DMS79 (cell line): Measurements from ENCODE around the gene SUZ12.
A peak's percentile ranks its signal among the peaks of the same experiment; 100 is the strongest.
"Not testable (repeated sequence)": the region's sequence is repeated elsewhere in the genome, so short reads cannot be mapped to it uniquely, and the experiment has no call there.

Source experiments
- DNase-seq: peaks from one replicate; lab custom pipeline; 2025; lab: John Stamatoyannopoulos, UW

SUZ12 gene

DNA sequence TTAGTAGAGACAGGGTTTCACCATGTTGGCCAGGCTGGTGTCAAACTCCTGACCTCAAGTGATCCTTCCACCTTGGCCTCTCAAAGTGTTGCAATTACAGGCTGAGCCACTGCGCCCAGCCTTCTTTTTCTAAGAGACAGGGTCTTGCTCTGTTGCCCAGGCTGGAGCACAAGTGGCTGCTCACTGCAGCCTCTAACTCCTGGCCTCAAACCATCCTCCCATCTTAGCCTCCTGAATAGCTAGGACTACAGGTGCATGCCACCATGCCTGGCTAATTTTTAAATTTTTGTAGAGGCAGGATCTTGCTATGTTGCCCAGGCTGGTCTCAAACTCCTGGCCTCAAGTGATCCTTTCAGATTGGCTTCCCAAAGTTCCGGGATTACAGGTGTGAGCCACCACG, 15.1 kb downstream of the SUZ12 start:
- not testable (repeated sequence) for DNase-seq

GRCh38 chr17:31964131-31964530, 27.3 kb downstream of the SUZ12 start:
- not testable (repeated sequence) for DNase-seq

GRCh38 chr17:31967648-31968047, 30.8 kb downstream of the SUZ12 start:
- no peak for DNase-seq

DNA sequence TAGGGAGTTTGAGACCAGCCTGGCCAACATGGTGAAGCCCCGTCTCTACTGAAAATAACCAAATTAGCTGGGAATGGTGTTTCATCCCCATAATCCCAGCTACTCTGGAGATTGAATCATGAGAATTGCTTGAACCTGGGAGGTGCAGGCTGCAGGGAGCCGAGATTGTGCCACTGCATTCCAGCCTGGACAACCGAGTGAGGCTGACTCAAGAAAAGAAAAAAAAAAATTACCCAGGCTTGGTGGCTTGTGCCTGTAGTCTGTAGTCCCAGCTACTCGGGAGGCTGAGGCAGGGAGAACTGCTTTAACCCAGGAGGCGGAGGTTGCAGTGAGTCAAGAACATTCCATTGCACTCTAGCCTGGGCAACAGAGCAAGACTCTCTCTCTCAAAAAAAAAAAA, 33.6 kb downstream of the SUZ12 start:
- DNase-seq, result not testable (repeated sequence)

GRCh38 chr17:31974269-31975071, 37.7 kb downstream of the SUZ12 start:
- not testable (repeated sequence) for DNase-seq

GRCh38 chr17:31975391-31975790, 38.6 kb downstream of the SUZ12 start:
- not testable (repeated sequence) for DNase-seq

GRCh38 chr17:31991821-31992220, 55.0 kb downstream of the SUZ12 start:
- DNase-seq, result not testable (repeated sequence)

GRCh38 chr17:31997005-31997404, 60.2 kb downstream of the SUZ12 start:
- no peak for DNase-seq

GRCh38 chr17:32006957-32007462, 70.2 kb downstream of the SUZ12 start, which contains the start of gene LRRC37B:
Gene LRRC37B (plus strand): TSS chr17:32007383. CDS start chr17:32021393, 14,010 bp downstream.
- peak; percentile 61 for DNase-seq

DNA sequence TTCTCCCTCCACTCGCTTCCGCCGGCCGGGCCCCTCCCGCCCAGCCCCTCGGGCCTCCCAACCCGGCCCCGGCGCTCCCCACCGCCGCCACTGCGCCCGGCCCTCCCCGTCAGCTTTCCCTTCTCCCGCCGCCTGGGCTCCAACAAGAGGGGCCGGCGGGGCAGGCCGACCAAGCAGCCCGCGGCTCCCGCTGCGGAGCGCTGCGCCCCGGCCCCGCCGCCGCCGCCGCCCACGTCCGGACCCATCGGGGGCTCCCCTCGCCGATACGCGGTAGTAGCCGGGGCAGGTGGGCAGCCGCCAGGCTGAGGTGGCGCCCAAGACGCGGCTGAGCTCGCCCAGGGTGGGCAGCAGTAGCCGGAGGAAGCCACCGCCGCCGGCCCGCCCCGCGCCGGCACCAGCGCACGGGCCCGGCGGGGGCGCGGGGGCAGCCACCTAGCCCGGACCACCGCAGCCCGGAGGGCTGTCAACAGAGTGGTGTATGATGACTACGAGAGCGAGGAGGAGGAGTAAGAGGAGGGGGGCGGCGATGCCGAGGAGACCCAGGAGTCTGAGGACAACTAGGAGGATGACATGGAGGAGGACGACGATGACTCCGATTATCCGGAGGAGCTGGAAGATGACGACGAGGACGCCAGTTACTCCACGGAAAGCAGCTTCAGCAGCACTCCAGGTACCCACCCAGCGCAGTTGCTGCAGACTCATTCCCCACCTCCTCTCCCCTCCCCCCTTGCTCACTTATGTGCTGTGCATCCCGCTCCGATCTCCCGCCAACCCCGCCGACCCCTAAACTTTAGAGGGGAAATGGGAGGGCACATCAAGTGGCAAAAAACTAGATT, 70.9 kb downstream of the SUZ12 start:
- no peak for DNase-seq

DNA sequence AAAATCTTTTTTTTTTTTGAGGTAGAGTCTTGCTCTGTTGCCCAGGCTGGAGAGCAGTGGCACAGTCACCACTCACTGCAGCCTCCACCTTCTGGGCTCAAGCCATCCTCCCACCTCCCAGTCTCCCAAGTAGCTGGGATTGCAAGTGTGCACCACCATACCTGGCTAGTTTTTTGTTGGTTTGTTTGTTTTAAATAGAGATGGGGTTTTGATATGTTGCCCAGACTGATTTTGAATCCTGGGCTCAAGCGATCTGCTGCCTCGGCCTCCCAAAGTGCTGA, 72.4 kb downstream of the SUZ12 start:
- DNase-seq, result no peak

DNA sequence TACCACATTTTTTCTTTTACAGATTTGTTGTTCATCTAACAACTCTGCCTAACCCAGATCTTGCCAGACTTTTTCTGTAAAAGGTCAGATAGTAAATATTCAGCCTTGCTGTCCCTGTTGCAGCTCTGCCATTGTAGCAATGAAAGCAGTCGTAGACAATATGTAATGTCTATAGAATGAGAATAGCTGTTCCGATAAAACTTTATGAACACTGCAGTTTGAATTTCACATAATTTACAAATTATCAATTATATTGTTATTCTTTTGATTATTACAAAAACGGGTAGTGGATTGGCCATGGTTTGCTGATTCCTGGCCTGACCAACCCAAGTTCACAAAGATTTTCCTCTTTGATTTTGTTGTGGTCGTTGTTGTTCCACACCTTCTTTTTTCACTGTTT, 73.3 kb downstream of the SUZ12 start:
- no peak for DNase-seq

GRCh38 chr17:32015245-32016013, 78.6 kb downstream of the SUZ12 start:
- DNase-seq, result peak; percentile 50

GRCh38 chr17:32016231-32016630, 79.4 kb downstream of the SUZ12 start:
- DNase-seq, result no peak

GRCh38 chr17:32019228-32019627, 82.4 kb downstream of the SUZ12 start:
- no peak for DNase-seq

DNA sequence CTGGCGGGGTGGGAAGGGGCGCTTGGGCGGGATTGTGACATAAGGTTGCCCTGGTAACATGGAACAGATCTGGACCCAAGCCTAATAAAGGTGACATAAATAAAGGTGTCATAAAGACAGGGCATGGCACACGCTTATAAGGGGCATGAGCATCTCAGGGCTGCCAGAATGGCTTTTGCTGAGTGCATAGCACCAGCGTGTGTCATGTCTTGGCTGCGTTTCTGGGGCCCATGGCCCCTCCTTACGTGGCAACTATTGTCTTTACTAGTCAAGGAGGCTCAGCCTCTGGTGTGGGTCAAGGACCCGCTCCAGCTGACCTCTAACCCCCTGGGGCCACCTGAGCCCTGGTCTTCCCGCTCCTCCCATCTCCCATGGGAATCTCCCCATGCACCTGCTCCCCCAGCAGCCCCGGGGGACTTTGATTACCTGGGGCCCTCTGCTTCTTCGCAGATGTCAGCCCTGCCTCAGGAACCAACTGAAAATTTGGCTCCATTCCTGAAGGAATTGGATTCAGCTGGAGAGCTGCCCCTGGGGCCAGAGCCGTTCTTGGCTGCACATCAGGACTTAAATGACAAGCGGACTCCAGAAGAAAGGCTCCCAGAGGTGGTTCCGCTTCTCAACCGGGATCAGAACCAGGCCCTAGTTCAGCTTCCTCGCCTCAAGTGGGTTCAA, 84.3 kb downstream of the SUZ12 start:
- no peak for DNase-seq

- DNase-seq, result no peak
Observed at GRCh38 chr17:32021615-32021955, 84.8 kb downstream of the SUZ12 start.

GRCh38 chr17:32022554-32022953, 85.7 kb downstream of the SUZ12 start:
- DNase-seq, result not testable (repeated sequence)

DNA sequence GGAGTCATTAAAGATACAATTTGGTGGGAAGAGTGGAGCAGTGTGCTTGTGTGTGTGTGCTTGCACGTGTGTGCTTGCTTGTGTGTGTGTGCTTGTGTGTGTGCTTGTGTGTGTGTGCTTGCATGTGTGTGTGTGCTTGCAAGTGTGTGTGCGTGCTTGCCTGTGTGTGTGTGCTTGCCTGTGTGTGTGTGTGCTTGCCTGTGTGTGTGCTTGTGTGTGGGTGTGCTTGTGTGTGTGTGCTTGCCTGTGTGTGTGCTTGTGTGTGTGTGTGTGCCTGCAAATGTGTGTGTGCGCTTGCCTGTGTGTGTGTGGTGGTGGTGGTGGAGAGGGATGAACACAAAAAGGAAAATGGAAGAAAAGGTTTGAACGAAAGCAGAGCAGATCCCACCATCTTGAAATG, 90.5 kb downstream of the SUZ12 start:
- not testable (repeated sequence) for DNase-seq

GRCh38 chr17:32033223-32033622, 96.4 kb downstream of the SUZ12 start:
- DNase-seq, result no peak

GRCh38 chr17:32033812-32034211, 97.0 kb downstream of the SUZ12 start:
- DNase-seq, result not testable (repeated sequence)

GRCh38 chr17:32040246-32040645, 103.4 kb downstream of the SUZ12 start:
- DNase-seq, result not testable (repeated sequence)
